Liver (tissue), 3 donors: ENCODE data around the gene ADARB1.

ENCODE experiments used
- CTCF ChIP-seq: fragments of 150-350 bp; IDR thresholded peaks from 2 replicates; pipeline ENCODE4 v1.5.1; 2017; ENCODE audit warnings: improper control_type of control experiment, low read depth, low read length; ENCODE audit not compliant: missing input control
- FOXA2 ChIP-seq: IDR thresholded peaks from 2 replicates; pipeline ENCODE4 v1.6.1; 2016; ENCODE audit warnings: antibody characterized with exemption
- GABPA ChIP-seq, 2 donors: IDR thresholded peaks in 1 of 2; conservative IDR thresholded peaks in 1 of 2; 2 replicates each; pipeline ENCODE4 v1.6.1; 2016; ENCODE audit warnings: antibody characterized with exemption in 2 of 2, mild to moderate bottlenecking in 1 of 2, moderate library complexity in 1 of 2
- RAD21 ChIP-seq, 2 donors: IDR thresholded peaks; 2 replicates each; pipeline ENCODE4 v1.6.1; 2016; ENCODE audit warnings: antibody characterized with exemption in 2 of 2, mild to moderate bottlenecking in 2 of 2
- REST ChIP-seq: IDR thresholded peaks from 2 replicates; pipeline ENCODE4 v1.6.1; 2016; ENCODE audit warnings: antibody characterized with exemption, mild to moderate bottlenecking
- RXRA ChIP-seq, 2 donors: IDR thresholded peaks; 2 replicates each; pipeline ENCODE4 v1.6.1; 2017 to 2018; ENCODE audit warnings: antibody characterized with exemption in 2 of 2, mild to moderate bottlenecking in 1 of 2
- SP1 ChIP-seq: IDR thresholded peaks from 2 replicates; pipeline ENCODE4 v1.6.1; 2018; ENCODE audit warnings: antibody characterized with exemption, mild to moderate bottlenecking
- TAF1 ChIP-seq: conservative IDR thresholded peaks from 2 replicates; pipeline ENCODE4 v1.6.1; 2016; ENCODE audit warnings: antibody characterized with exemption, mild to moderate bottlenecking
- YY1 ChIP-seq: IDR thresholded peaks from 2 replicates; pipeline ENCODE4 v1.6.1; 2016; ENCODE audit warnings: antibody characterized with exemption, mild to moderate bottlenecking
- donor health status: healthy.
- donor health status: healthy.

GRCh38 chr21:45148316-45148990 is 74.1 kb downstream of the ADARB1 start:
- TF ChIP-seq CTCF (no peak), FOXA2 (no peak), SP1 (no peak), RAD21 (IDR thresholded peaks at IDR 0.05) (no peak), REST (no peak), YY1 (no peak), GABPA (IDR thresholded peaks at IDR 0.05 in 1 of 2, conservative IDR thresholded peaks at IDR 0.05 in 1 of 2) (no peak), TAF1 (no peak), RXRA (IDR thresholded peaks at IDR 0.05) (no peak)
